SK-N-MC (cell line): ENCODE measurements around the gene TGDS.
A peak's percentile ranks its signal among the peaks of the same experiment; 100 is the strongest.

ENCODE experiments used
- DNase-seq: peaks from one replicate; pipeline ENCODE4 v3.0.0-alpha.2; 2011; ENCODE audit warnings: low read depth, low spot score
- H3K27ac ChIP-seq: fragments of 200-600 bp; sonication (generic); 2 replicates; pipeline ENCODE4 v1.5.1; 2016; ENCODE audit warnings: mixed run types
- H3K36me3 ChIP-seq: fragments of 200-600 bp; sonication (generic); 2 replicates; pipeline ENCODE4 v1.6.1; 2017; ENCODE audit warnings: antibody characterized with exemption, low read length, mixed read lengths; ENCODE audit not compliant: insufficient read depth
- H3K4me3 ChIP-seq: fragments of 200-600 bp; sonication (generic); 2 replicates; pipeline ENCODE4 v1.5.1; 2016
- H3K9ac ChIP-seq: fragments of 200-600 bp; sonication (generic); 2 replicates; pipeline ENCODE4 v1.8.0; 2017; ENCODE audit warnings: mixed run types, mixed read lengths; ENCODE audit not compliant: insufficient read length
- H3K9me3 ChIP-seq: fragments of 200-600 bp; sonication (generic); 2 replicates; pipeline ENCODE4 v1.6.1; 2017; ENCODE audit warnings: low read depth, mild to moderate bottlenecking, antibody characterized with exemption, low read length, moderate library complexity, mixed read lengths
- EZH2 ChIP-seq: fragments of 200-600 bp; sonication (generic); IDR thresholded peaks from one replicate; pipeline ENCODE4 v1.6.1; 2017; ENCODE audit warnings: antibody characterized with exemption
- FOXP2 ChIP-seq: optimal IDR thresholded peaks from 2 replicates; pipeline ENCODE3; 2011; ENCODE audit warnings: mild to moderate bottlenecking, moderate library complexity; ENCODE audit not compliant: insufficient read depth; ENCODE audit errors: extremely low read length, control extremely low read depth
- POLR2AphosphoS5 ChIP-seq: IDR thresholded peaks from 2 replicates; pipeline ENCODE4 v1.6.1; 2012; ENCODE audit warnings: mild to moderate bottlenecking, low read depth, low read length, borderline replicate concordance

Gene TGDS

DNA sequence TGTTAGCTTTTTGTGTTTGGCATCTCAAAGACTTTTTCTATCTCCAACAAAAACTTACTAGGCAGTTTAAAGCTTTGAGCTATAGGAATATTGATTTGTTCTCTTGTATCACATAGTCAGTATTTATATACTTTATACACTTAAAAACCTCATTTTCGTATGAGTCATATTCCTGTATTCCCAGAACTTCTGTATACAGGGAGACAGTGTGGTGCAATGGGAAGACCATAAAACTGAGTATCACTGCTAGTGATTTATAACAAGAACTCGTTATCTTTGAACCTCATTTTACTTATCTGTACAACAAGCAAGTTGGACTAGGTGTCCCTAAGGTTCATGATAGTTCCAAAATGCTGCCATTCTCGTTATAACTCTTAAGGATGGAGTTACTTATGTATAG lies 12.0 kb upstream of the TGDS start:
- Histone ChIP-seq H3K9me3 (no peaks in the 10 kb centered on the region), H3K36me3 (peaks cover 60% of the 10 kb centered on the region), H3K9ac (no peak overlapping the region), H3K4me3 (no peak overlapping the region), H3K27ac (no peak overlapping the region)
- DNase-seq: no peak
- no peak for TF ChIP-seq EZH2
- no peak for TF ChIP-seq POLR2AphosphoS5

DNA sequence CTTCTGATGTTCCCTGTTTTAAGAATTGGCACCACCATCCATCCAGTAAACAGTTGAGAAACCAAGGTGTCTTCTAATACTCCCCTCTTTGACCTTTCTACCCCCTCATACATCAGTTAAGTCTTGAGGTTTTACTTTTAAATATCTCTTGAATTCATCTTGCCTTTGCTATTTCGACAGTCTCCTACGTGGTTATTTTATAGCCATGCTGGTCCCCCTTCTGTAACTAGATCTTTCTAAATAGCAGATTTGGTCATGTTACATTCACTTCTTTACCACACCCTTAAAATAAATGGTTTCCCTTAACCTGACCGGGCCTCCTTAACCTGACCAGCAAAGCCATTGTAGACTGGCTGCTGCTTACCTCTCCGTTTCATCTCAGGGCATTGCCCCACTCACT lies 11.1 kb upstream of the TGDS start:
- TF ChIP-seq FOXP2: no peak
- H3K27ac ChIP-seq: no peak overlapping the region
- H3K9ac ChIP-seq: no peak overlapping the region
- H3K4me3 ChIP-seq: no peak overlapping the region
- peaks cover 52% of the 10 kb centered on the region for H3K36me3 ChIP-seq
- H3K9me3 ChIP-seq: no peaks in the 10 kb centered on the region
- DNase-seq: no peak

DNA sequence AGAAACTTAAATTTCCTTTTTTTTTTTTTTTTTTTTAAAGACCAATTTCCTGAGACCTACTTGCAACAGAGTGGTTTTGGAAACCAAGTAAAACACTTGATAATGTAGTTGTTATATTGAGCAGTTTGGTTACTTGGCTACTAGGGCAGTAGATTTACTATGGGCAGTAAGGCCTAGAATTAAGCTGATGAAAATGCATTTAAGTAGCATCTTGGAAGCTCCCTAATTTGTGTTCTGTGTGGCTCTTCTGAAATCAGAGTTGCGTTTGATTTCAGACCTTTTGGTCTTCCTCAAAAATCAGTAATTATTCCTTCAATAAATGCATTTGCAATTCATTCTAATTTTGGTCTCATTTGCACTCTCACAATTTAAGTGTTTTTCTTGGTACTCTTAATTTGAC lies 6.5 kb upstream of the TGDS start:
- Histone ChIP-seq H3K9me3 (no peaks in the 10 kb centered on the region), H3K4me3 (peak overlapping the region; percentile 98), H3K9ac (peak overlapping the region; percentile 85), H3K27ac (no peak overlapping the region; the same call in 1 of the 2 replicates), H3K36me3 (peaks cover 25% of the 10 kb centered on the region)
- no peak for TF ChIP-seq POLR2AphosphoS5
- TF ChIP-seq FOXP2: no peak
- no peak for TF ChIP-seq EZH2
- no peak for DNase-seq

DNA sequence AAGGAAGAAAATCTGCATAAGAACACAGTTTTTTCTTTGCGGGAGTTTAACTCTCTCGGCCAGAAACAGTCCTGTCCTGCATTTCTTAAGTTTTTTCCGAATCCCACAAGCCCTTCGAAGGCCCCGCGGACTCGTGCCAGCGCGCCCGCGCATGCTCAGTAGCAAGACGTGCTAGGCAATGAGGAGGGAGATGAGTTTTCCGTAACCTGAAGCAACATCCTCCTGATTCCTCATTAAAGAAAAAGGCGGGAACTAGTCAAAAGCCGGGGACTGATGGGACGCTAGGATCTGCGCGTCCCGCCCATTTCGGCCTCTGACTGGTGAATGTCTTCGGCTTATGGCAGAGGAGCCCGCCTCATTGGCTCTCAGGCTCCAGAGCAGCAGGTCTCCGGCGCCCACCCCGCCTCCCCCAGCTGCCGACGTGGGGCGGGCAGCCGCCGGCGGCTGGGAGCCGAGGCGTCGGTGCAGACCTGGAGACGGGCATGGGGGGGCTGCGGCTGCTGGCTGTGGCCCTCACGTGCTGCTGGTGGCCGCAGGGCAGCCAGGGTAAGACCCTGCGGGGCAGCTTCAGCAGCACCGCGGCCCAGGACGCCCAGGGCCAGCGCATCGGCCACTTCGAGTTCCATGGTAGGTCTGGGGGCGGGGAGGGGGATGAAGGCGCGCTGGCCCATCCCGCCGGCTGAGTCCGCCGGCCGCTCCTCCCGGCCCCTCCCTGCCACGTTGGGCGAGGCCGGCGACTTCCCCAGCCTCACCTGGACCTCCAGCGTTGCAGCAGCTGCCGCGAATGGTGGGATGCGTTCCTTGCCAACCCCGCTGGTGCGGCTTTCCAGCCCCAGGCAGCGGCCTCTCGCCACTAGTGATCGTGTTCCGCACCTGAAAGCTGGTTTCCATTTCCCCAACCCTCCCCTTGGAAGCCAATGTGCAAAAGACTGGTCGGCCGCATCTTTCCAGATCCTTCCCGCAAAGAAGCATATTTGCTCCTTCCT lies 5.8 kb upstream of the TGDS start, which contains the start of gene GPR180:
TSS of gene GPR180 (plus strand) at position 412 of the 986 bp plus-strand sequence. CDS start at position 483, 71 bp downstream.
- H3K4me3 ChIP-seq: peak within 1 kb of the TSS; percentile 98
- H3K9ac ChIP-seq: peak within 1 kb of the TSS; percentile 85
- TF ChIP-seq EZH2 (no peak), POLR2AphosphoS5 (peak; percentile 93), FOXP2 (no peak)
- no peaks in the 10 kb centered on the region for H3K9me3 ChIP-seq
- H3K36me3 ChIP-seq: peaks cover 18% of the 10 kb centered on the region; the same call in 1 of the 2 replicates
- H3K27ac ChIP-seq: peak within 1 kb of the TSS; percentile 67; the same call in 1 of the 2 replicates
- peak; percentile 97 for DNase-seq

- Histone ChIP-seq H3K4me3 (no peak overlapping the region), H3K9ac (no peak overlapping the region), H3K27ac (no peak overlapping the region), H3K9me3 (no peaks in the 10 kb centered on the region), H3K36me3 (no peaks in the 10 kb centered on the region)
- DNase-seq: no peak
- TF ChIP-seq POLR2AphosphoS5 (no peak), EZH2 (no peak), FOXP2 (no peak)
These were observed 3.9 kb upstream of the TGDS start for GRCh38 chr13:94599877-94600276.

GRCh38 chr13:94598281-94598680 lies 2.3 kb upstream of the TGDS start:
- H3K36me3 ChIP-seq: no peaks in the 10 kb centered on the region
- no peaks in the 10 kb centered on the region for H3K9me3 ChIP-seq
- TF ChIP-seq FOXP2: no peak
- TF ChIP-seq EZH2: no peak
- TF ChIP-seq POLR2AphosphoS5: no peak
- no peak overlapping the region for H3K27ac ChIP-seq
- no peak for DNase-seq
- no peak overlapping the region for H3K4me3 ChIP-seq
- H3K9ac ChIP-seq: no peak overlapping the region

DNA sequence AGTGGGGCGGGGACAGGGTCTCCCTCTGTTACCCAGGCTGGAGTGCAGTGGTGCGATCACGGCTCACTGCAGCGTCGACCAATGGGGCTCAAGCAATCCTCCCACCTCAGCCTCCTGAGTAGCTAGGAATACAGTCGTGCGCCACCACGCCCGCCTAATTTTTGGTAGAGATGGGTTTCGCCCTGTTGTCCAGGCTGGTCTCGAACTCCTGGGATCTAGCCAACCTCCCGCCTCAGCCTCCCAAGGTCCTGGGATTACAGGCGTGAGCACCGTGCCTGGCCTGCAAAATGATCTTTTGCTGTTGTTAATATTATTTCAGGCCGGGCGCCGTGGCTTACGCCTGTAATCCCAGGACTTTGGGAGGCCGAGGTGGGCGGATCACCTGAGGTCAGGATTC lies 621 bp upstream of the TGDS start:
- Histone ChIP-seq H3K36me3 (peaks cover 15% of the 10 kb centered on the region), H3K4me3 (peak overlapping the region; percentile 96), H3K27ac (no peak overlapping the region)

DNA sequence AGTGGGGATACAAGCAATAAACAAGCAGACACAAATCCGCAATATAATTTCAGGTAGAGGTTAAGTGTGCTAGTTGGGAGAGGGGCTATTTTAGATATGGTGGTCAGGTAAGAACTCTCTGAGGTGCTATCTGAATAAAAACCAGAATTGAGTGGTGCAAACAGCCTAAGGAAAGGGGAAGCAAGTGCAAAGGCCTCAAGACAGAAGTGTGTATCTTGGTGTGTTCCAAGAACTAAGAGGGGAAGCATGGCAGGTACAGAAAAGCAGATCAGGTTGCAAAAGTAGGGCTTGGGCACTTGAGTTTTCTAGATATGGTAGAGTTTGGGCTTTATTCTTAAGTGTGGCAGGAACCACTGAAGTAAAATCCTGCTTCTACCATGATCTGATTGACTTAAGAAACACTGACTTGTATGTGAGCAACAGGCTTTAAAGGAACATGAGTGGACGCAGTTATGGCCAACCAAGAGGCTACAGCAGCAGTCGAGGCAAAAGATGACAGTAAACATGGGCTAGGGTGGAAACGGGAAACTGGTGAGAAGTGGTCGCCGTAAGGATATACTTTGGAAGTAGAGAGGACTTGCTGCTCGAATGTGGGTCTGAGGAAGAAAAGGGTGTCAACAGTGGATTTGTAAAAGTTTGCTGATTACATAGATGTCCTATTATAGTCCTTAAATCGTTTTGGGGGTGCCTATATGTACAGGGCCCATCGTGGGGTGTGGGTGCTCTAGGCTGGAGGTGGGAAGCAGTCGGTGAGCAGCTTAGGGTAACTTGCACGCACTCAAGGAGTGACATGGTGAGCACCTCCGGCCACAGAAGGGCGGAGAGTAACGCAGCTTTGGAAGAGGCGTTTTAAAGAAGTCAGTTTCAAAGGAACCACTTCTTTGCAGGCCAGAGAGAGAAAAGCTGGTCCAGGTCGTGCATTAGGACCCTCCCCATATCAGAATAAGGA lies 677 bp downstream of the TGDS start:
- H3K36me3 ChIP-seq: peaks cover 26% of the 10 kb centered on the region
- no peaks in the 10 kb centered on the region for H3K9me3 ChIP-seq
- H3K27ac ChIP-seq: peak overlapping the region; percentile 55
- DNase-seq: no peak
- H3K9ac ChIP-seq: peak overlapping the region; percentile 93
- TF ChIP-seq FOXP2: no peak
- no peak for TF ChIP-seq POLR2AphosphoS5
- no peak for TF ChIP-seq EZH2
- H3K4me3 ChIP-seq: peak overlapping the region; percentile 96

More for the DNA sequence above, 621 bp upstream of the TGDS start:
- TF ChIP-seq POLR2AphosphoS5 (no peak), EZH2 (no peak), FOXP2 (no peak)
- no peak for DNase-seq
- Histone ChIP-seq H3K9me3 (no peaks in the 10 kb centered on the region), H3K9ac (no peak overlapping the region)
